DMS 273 treated with DMSO at 0.1 percent for 48 hours (cell line): ENCODE results near the gene COPG2.
"Not testable (repeated sequence)": the region's sequence is repeated elsewhere in the genome, so short reads cannot be mapped to it uniquely, and the experiment has no call there.

Experiments used
- DNase-seq: peaks from one replicate; lab custom pipeline; 2025; lab: John Stamatoyannopoulos, UW

Gene COPG2

GRCh38 chr7:130566168-130566897 is 102.2 kb downstream of the COPG2 start:
- DNase-seq, result no peak

GRCh38 chr7:130560972-130561371 is 107.6 kb downstream of the COPG2 start:
- DNase-seq, result no peak

DNA sequence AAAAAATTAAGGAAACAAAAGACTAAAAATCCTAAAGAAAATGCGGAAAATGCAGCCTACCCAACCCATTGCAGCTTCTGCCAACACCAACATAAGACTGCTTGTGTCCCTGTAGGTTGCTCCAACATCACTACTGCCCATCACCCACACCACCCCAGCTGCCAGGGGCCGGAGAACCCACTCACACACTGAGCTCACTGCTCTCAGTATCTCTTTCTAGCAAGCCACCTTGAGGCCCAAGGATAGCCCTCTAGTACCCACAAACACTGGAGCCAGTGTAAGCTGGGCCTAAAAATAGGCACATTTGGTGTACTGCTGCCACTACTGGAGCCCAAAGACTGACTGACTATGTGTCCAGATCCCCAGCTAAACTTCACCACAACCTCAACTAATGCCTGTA is 109.4 kb downstream of the COPG2 start:
- DNase-seq, result no peak

GRCh38 chr7:130554481-130554880 is 114.1 kb downstream of the COPG2 start:
- DNase-seq, result no peak

GRCh38 chr7:130553398-130554029 is 115.0 kb downstream of the COPG2 start:
- DNase-seq, result no peak

DNA sequence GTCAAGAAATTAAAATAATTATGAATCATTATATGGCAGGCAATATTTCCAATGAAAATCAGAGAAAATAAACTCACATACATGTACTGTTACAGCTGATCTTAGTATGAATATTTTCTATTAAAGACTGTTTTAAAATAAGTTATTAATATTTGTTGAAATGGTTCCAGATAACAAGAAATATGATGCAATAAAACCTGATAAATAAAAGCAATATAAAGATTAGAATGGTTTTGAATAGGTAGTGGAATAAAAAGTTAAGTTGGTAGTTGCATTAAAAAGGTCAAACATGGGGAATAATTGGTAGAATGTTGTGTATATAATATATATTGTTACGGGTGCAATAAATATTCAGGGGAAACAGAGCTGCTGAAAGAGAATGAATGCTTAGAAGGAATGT is 124.2 kb downstream of the COPG2 start:
- no peak for DNase-seq

GRCh38 chr7:130543487-130544010 is 125.0 kb downstream of the COPG2 start:
- DNase-seq, result no peak

DNA sequence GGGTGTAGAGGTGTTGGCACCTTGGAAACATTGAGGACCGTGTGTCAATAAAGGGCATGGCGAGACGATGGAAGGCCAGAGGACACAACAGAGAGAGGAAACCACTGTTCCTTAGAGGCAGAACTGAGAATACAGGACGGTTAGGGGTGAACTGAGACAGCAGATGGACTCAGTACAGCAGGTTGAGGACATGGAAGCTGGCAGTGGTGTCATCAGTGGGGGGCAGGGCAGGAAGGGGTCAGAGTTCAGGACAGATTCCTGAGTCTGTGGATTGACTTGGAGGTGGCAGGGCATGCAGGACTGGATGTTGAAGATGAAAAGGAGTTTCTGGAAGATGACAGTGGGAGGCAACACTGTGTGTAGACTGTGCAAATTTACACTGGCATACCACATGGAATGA is 126.3 kb downstream of the COPG2 start:
- DNase-seq, result not testable (repeated sequence)

- DNase-seq, result not testable (repeated sequence)
Observed at GRCh38 chr7:130541287-130541686, 127.3 kb downstream of the COPG2 start.

GRCh38 chr7:130537894-130538293 is 130.7 kb downstream of the COPG2 start:
- DNase-seq, result not testable (repeated sequence)

- no peak for DNase-seq
Observed at GRCh38 chr7:130529417-130529816, 139.1 kb downstream of the COPG2 start.

DNA sequence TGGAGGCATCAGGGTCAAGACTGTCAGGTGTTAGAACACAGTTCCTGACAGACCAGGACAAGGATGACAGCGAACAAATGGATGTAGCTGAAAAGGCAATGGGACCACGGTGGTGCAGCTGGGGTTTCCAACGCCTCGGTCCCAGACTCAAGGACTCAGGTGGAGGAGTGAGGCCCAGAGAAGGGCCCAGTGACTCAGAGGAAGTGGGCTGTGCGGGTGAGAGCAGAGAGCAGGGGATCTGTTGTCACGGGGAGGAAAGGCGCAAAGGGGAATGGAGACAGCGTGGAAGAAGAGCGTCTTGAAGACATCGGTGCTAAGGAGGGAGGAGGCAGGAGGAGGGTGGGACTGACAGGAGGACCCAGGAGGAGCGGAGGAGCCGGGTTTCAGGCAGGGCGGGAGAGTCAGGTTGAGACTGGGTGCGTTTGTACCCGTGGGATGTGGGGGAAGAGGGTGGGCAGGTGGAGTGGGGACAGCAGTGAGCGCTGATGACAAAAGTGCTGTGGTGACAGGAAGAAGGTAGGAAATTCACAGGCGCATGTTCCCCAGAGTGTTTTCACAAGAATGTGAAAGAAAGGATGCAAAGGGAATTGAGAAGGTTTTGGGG is 140.7 kb downstream of the COPG2 start:
- not testable (repeated sequence) for DNase-seq

DNA sequence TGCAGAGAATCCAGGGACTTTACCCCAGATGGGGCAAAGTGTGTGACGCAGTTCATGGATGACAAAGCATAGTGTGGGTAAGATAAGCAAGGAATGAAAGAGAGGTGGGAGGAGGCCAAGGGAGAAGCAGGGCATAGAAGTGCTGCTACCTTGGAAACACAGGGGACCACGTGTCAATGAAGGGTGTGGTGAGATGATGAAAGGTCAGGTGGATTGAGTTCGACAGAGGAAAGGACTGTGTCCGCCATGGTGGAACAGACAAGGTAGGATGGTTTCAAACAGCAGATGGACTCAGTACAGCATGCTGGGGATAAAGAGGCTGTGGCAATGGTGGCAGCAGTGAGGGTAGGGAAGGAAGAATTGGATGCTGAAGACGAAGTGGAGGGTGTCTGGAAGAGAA is 143.9 kb downstream of the COPG2 start:
- no peak for DNase-seq

DNA sequence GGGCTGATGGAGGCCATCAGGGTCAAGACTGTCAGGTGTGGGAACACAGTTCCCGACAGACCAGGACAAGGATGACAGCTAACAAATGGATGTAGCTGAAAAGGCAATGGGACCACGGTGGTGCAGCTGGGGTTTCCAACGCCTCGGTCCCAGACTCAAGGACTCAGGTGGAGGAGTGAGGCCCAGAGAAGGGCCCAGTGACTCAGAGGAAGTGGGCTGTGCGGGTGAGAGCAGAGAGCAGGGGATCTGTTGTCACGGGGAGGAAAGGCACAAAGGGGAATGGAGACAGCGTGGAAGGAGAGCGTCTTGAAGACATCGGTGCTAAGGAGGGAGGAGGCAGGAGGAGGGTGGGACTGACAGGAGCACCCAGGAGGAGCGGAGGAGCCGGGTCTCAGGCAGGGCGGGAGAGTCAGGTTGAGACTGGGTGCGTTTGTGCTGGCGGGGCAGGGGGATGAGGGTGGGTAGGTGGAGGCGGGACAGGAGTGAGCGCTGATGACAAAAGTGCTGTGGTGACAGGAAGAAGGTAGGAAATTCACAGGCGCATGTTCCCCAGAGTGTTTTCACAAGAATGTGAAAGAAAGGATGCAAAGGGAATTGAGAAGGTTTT is 144.9 kb downstream of the COPG2 start:
- not testable (repeated sequence) for DNase-seq

DNA sequence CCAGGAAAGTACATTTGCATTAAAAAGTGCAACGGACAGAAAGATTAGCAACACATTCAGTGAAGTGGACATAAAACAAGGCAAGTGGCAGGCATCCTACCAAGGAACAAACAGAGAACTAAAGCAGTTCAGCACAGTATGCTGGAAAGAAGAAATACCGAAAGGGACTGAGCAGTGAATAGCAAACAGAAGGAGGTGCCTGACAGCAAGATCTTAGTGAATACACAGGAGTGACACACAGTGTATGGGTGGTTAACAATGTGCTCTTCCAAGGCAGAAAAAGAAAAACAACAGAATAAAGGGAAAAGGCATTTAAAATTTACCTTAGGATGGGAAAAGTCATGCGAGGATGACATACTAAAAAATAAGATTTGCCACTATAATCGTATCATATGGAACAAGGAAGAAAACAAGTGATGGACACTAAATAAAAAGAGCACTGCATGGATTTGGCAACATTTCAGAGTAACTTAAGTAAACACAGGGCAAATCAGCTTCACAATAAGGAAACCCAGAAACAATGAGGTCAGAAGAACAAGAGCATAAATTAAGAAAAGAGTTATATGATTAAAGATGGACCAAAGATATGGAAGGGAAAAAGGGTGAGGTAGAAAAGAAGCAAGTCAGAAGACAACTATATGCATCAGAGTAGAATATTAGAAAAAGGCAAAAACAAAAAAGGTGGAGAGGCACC is 147.1 kb downstream of the COPG2 start:
- DNase-seq, result no peak

GRCh38 chr7:130515315-130516040 is 153.1 kb downstream of the COPG2 start:
- DNase-seq, result no peak

GRCh38 chr7:130513447-130513846 is 155.1 kb downstream of the COPG2 start:
- DNase-seq, result no peak

GRCh38 chr7:130512038-130512437 is 156.5 kb downstream of the COPG2 start:
- not testable (repeated sequence) for DNase-seq

DNA sequence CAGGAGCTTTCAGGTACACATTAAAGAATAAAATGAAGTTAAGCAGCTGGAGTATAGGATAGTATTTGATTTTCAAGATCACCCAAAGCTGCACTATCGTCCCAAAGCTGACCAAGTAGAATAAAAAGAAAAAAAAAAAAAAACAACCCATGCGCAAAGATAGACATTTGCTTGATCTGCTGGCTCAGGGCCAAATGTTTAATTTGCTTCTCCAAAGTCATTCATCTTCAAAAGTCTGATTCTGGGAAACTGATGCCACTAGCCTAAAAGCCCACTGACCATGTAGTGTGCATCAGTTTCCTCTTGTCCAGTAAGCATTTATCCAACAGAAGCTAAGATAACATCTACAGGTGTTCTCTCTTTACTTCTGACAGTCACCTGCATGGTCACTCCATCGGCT is 162.2 kb downstream of the COPG2 start:
- no peak for DNase-seq

DNA sequence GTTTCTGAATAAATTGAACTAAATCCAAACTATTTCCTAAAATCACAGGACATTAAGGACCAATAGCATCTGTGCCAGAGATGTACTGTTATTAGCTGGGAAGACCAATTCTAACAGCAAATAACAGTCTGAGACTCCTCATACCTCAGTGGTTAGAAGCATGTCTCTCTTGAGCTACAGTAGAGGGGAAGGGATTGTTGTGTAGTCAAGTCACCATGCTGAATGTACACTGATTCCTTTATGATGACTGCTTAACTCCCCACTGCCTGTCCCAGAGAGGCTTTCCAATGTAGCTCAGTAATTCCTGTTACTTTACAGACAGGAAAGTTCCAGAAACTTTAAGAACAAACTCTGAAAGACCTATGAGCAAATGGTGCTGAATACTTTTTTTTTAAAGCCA is 162.8 kb downstream of the COPG2 start:
- no peak for DNase-seq

DNA sequence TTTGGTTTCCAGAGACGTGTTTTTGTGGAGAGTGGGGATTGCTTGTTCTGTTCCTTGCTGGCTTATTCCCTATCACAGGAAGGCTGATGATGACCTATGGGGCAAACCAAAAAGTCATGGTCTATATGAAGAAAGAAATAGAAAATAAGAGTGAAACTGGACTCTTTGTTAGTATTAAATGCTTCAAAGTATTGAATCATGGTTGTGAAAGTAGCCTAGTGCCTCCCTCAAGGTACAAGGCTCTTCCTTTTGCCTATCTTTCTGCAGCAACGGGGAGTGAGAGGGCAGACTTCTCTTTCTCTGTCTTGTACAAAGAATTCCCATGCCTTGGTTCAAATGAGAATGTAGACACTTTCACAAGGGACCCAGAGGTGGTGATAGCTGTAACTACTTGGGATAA is 167.6 kb downstream of the COPG2 start:
- no peak for DNase-seq
